GM10847 (cell line): ENCODE data around the gene SENP1.

Experiments
- POLR2A ChIP-seq: IDR thresholded peaks from 2 replicates; pipeline ENCODE4 v1.6.1; 2011; ENCODE audit not compliant: insufficient read length; ENCODE audit errors: extremely low read depth

SENP1 gene

GRCh38 chr12:48053883-48054282, 52.0 kb downstream of the SENP1 start:
- no peak for TF ChIP-seq POLR2A

DNA sequence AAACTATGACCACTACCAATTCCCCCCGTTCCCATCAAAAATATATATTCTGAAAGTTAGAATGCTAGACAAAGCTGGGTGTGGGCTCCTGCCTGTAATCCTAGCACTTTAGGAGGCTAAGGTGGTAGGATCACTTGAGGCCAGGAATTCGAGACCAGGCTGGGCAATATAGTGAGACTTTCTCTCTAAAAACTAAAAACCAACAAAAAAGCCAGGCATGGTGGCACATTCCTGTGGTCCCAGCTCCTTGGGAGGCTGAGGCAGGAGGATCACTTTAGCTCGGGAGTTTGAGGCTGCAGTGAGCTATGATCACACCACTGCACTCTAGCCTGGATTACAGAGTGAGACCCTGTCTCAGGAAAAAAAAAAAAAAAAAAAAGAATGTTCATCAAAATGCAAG, 52.8 kb downstream of the SENP1 start:
- TF ChIP-seq POLR2A, result no peak

DNA sequence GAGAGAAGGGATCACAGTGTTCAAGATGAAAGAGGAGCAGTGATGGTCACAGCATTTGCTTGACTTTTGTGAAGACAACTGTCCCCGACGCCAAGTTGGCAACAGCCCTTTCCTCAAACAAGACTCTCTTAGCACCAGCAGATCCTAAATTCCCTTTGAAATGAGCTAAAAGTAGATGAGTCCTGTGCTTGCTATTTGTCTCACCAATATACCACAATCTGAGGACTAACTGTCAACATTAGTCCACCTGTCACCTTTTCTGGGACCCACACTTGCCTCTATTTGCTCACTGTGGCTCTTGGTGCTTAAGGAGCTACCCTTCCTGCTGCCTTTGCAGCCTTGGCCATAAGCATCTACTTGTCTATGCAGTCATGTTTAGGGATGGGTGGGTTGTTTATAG, 54.2 kb downstream of the SENP1 start:
- TF ChIP-seq POLR2A, result no peak

DNA sequence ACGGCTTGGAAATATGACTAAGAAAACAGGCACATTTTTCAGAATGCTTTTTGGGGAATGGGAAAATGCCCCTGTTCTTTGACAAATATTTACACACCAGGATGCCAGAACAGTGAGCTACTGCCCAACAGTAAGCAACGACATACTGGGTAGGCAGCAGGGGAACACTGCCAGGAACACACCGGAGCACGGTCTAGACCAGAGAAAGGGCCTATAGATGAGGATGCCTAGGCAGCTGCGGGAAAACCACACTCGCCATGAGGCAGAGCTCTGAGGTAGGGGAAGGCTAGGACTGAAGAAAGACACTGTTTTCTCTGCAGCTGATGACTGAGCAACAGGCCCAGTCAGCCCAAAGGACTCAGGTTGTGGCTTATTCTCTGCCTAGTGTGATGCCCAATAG, 55.7 kb downstream of the SENP1 start:
- TF ChIP-seq POLR2A, result no peak

- no peak for TF ChIP-seq POLR2A
Observed at GRCh38 chr12:48045965-48046518, 59.8 kb downstream of the SENP1 start.

GRCh38 chr12:48045061-48045846, 60.6 kb downstream of the SENP1 start:
- no peak for TF ChIP-seq POLR2A

GRCh38 chr12:48044396-48044795, 61.5 kb downstream of the SENP1 start:
- TF ChIP-seq POLR2A, result no peak

- no peak for TF ChIP-seq POLR2A
Observed at GRCh38 chr12:48043771-48044170, 62.1 kb downstream of the SENP1 start.

DNA sequence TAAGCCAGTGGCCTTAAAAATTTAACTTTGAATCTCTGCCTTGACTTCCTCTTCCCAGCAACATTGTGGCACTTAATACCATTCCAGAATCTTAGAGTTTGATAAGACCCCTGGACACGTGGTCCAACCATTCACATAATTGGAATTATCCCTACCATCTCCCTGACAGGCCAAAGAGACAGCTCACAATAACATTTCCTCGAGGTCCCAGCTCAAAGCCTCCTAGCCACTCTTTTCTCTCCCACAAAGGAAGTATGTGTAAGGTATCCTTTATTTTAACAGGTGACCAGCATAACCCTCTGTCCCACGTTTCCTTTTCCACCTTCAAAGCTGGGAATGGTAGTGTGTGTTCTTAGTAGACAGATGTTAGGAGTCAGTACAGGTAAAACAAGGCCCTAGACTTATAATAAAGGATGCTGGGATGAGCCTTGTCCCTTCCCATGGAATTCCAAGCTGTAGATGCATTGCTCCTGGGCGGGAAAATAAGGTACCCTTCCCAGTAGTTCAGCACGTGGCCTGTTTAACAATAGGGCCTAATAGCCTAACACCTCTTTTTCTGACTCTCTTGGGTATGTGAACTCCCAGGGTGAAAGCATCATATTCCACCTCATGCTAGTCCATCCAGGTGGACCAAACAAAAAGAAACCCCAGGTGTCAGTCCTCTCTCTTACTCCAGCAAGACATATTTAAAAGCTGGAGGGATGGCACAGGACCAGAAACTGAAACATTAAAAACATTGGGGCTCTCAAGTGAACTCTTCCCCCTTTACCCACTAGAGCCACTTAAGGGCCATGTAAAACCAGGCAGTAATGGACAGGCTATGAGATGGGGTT, 64.1 kb downstream of the SENP1 start:
- no peak for TF ChIP-seq POLR2A

DNA sequence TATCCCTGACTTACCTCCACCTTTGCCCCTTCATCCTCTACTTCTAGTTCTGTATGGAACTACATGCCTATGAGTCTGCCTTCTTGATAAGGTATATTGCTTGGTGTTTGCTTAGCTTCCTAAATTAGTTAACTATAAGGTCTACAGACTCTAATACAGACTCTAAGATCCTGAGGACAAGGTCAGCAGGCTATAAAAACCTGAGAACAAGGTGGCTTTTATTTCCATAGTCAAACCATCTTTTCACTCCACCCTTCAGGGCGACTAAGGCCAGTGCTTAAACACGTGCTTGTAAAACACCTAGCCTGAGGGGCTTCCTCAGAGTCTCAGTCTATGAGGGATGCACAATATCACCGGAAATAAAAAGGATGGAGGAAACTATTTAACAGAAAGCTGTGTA, 65.5 kb downstream of the SENP1 start:
- no peak for TF ChIP-seq POLR2A

DNA sequence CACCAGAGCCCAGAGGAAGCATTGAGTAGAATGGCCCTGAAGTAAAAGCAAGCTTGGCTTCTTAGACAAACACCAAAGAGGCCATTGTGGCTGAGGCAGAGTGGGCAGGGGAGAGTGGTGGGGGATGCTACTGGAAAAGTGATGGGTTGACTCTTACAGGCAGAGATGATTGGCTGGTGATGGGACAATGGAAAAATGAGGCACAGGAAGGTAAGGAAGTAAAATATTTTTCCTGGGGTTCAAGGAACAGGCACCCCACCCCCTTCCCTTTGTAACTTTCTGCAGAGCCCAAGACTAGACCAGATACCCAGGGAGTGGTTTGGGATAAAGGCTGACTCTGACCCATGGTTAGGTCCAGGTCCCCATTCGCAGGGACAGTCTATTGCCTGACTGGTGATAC, 66.7 kb downstream of the SENP1 start:
- no peak for TF ChIP-seq POLR2A

DNA sequence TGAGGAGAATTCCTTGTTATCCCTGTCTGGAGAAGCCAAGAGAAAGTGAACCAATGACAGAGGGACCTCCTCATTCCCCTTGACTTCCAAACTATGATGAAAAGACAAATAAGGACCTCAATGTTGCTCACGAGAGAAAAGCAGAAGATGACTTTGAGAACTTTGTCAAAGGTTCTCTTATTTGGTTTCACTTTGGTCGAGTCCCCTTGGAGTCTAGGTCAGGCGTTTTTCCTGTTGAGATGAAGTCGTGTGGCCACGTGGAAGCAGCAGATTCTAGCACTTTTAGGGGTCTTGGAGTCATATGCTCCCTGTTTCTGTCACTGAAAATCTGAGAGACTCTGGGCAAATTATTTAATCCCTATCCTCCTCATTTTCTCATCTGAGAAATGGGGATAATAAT, 67.8 kb downstream of the SENP1 start:
- TF ChIP-seq POLR2A, result no peak

- TF ChIP-seq POLR2A, result no peak
Observed at GRCh38 chr12:48037267-48037915, 68.5 kb downstream of the SENP1 start.

GRCh38 chr12:48036818-48037217, 69.1 kb downstream of the SENP1 start:
- no peak for TF ChIP-seq POLR2A

GRCh38 chr12:48034835-48035805, 70.8 kb downstream of the SENP1 start:
- no peak for TF ChIP-seq POLR2A

DNA sequence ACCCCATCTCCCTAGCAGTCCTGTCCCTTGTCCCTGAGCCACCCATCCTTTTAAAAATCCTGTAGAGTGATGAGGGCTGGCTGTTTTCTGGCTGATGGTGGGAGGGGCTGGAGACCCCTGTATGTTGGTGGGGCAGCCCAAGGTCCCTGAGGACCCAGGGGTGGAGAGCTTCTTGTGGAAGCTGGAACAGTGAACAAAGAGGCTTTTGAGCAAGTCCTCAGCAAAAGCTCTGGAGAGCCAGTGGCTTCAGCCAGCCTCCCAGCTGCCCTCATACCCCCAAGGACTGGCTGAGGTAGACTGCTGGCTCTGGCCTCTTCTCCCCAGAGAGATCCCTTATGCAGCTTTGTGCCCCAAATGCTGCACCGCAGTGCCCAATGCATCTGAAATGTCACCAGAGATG, 72.4 kb downstream of the SENP1 start:
- no peak for TF ChIP-seq POLR2A
